Stimulated activated naive CD8-positive, alpha-beta T cell treated with anti-CD3 and anti-CD28 coated beads, Interleukin-15, Interleukin-2, amounts not matched to agents 100 ng/mL and 50 ng/mL, for 24 hours (primary cell): ENCODE data around the gene HMGCS1.
"Not testable (repeated sequence)": the region's sequence is repeated elsewhere in the genome, so short reads cannot be mapped to it uniquely, and the experiment has no call there.

ENCODE experiments used
- H3K27ac Mint-ChIP-seq: one replicate; pipeline ENCODE4 v1.8.0; 2021; ENCODE audit warnings: mild to moderate bottlenecking, mixed read lengths
- H3K27me3 Mint-ChIP-seq: one replicate; pipeline ENCODE4 v1.8.0; 2021; ENCODE audit warnings: mixed read lengths
- H3K36me3 Mint-ChIP-seq: one replicate; pipeline ENCODE4 v1.8.0; 2021; ENCODE audit warnings: low read depth, mixed read lengths
- H3K4me1 Mint-ChIP-seq: one replicate; pipeline ENCODE4 v1.8.0; 2021; ENCODE audit warnings: low read depth, mixed read lengths
- H3K4me3 Mint-ChIP-seq: one replicate; pipeline ENCODE4 v1.8.0; 2021; ENCODE audit warnings: mild to moderate bottlenecking, mixed read lengths
- H3K9me3 Mint-ChIP-seq: one replicate; pipeline ENCODE4 v1.8.0; 2021; ENCODE audit warnings: mixed read lengths

Gene HMGCS1

DNA sequence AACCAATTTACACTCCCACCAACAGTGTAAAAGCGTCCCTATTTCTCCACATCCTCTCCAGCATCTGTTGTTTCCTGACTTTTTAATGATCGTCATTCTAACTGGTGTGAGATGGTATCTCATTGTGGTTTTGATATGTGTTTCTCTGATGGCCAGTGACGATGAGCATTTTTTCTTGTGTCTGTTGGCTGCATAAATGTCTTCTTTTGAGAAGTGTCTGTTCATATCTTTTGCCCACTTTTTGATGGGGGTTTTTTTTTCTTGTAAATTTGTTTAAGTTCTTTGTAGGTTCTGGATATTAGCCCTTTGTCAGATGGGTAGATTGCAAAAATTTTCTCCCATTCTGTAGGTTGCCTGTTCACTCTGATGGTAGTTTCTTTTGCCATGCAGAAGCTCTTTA, 10.3 kb upstream of the HMGCS1 start:
- H3K4me3 Mint-ChIP-seq, H3K27me3 Mint-ChIP-seq, H3K9me3 Mint-ChIP-seq, H3K27ac Mint-ChIP-seq, H3K36me3 Mint-ChIP-seq, H3K4me1 Mint-ChIP-seq: not testable (repeated sequence)

DNA sequence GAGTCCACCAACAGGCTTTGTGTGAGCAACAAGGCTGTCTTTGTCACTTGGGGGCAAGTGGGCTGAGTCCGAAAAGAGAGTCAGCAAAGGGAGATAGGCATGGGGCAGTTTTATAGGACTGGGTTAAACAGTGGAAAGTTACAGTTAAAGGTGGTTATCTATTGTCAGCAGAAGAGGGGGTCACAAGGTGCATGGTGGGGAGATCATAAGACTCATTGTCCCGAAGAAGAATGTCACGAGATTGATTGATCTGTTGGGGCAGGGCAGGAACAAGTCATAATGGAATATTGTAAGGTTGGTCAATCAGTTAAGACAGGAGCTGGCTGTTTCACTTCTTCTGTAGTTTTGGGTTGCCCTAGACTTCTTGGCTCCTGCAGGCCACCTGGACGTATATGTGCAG, 7.6 kb upstream of the HMGCS1 start:
- Mint-ChIP-seq H3K4me1 (peaks cover 11% of the 10 kb centered on the region), H3K36me3 (no peaks in the 10 kb centered on the region), H3K9me3 (peaks cover 4% of the 10 kb centered on the region), H3K4me3 (no peak overlapping the region), H3K27me3 (no peaks in the 10 kb centered on the region), H3K27ac (no peak overlapping the region)

DNA sequence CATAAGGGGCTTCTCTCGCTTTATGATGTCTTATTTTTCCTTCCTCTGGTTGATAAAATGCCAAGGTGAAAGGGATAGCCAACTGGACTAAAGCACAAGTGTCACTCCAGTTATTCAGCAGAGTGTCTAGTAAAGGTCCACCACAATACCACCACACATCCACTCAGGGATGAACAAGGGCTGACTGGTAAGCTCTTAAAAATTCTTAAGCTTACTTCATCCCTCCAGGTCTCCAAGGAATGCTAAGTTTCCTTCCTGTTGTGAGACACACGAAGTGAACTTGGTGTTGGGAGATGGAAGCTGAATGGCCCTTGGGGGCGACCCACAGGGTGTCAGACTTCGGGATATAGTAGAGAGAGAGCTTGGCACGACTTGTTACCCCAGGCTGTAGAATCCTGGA, 3.2 kb upstream of the HMGCS1 start:
- H3K4me3 Mint-ChIP-seq = peak overlapping the region; percentile 44
- peaks cover 51% of the 10 kb centered on the region for H3K4me1 Mint-ChIP-seq
- no peaks in the 10 kb centered on the region for H3K27me3 Mint-ChIP-seq
- peaks cover 20% of the 10 kb centered on the region for H3K36me3 Mint-ChIP-seq
- peak overlapping the region; percentile 98 for H3K27ac Mint-ChIP-seq
- peaks cover 8% of the 10 kb centered on the region for H3K9me3 Mint-ChIP-seq

DNA sequence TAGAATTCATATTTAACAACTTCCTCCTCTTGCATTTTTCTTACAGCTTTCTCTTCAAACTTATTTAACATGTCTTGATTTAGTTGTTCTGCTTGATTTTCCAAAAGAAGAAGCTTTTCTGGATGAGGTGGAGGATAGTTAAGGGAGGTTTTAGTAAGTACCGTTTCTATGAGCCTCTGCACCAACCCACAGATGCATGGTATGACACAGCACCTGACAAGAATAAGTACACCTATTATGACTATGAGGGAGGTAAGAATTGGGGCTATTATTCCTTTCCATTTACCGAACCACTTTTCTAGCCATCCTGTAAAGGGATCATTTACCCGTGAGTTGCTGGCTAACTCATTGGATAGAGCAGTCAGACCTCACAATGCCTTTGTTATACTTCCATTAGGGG, 2.5 kb upstream of the HMGCS1 start:
- Mint-ChIP-seq H3K4me1 (peaks cover 59% of the 10 kb centered on the region), H3K36me3 (peaks cover 26% of the 10 kb centered on the region), H3K9me3 (peaks cover 8% of the 10 kb centered on the region), H3K27ac (peak overlapping the region; percentile 98), H3K4me3 (peak overlapping the region; percentile 65), H3K27me3 (no peaks in the 10 kb centered on the region)

DNA sequence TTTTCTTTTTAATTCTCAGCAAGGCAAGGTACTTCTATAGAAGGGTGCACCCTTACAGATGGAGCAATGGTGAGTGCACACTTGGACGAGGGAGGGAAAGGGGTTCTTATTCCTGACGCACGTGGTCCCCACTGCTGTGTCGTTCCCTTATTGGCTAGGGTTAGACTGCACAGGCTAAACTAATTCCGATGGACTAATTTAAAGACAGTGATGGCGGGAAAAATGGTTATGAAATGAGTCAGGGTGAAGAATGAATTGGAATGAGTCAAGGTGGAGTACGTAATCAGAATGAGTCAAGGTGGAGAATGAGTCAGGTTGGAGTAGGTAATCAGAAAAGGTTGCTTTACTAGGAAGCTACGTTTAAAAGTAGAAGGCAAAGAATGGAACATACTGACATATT, 2.1 kb upstream of the HMGCS1 start:
- Mint-ChIP-seq H3K9me3 (peaks cover 8% of the 10 kb centered on the region), H3K4me1 (peaks cover 61% of the 10 kb centered on the region), H3K27ac (peak overlapping the region; percentile 98), H3K27me3 (no peaks in the 10 kb centered on the region), H3K4me3 (peak overlapping the region; percentile 65), H3K36me3 (peaks cover 29% of the 10 kb centered on the region)

DNA sequence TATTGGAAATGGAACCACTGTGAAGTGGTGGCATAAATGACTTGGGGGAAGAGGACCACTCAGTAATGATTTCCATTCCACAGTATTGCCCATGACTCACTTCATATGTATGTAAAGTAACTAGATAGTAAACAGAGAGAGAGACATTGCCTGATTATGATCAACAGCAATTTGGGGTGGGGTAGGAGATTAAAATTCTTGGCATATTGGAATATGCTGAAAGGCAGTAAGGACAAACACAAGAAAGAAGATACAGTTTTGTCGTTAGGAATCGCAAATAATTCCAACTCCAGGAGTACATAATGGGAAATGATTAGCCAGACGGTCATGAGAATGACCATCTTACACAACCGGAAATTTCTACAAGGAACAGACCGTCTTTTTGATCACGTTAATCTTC, 1.5 kb upstream of the HMGCS1 start:
- Mint-ChIP-seq H3K27ac (peak overlapping the region; percentile 98), H3K4me3 (peak overlapping the region; percentile 15), H3K9me3 (peaks cover 8% of the 10 kb centered on the region), H3K27me3 (no peaks in the 10 kb centered on the region), H3K4me1 (peaks cover 67% of the 10 kb centered on the region), H3K36me3 (peaks cover 29% of the 10 kb centered on the region)

DNA sequence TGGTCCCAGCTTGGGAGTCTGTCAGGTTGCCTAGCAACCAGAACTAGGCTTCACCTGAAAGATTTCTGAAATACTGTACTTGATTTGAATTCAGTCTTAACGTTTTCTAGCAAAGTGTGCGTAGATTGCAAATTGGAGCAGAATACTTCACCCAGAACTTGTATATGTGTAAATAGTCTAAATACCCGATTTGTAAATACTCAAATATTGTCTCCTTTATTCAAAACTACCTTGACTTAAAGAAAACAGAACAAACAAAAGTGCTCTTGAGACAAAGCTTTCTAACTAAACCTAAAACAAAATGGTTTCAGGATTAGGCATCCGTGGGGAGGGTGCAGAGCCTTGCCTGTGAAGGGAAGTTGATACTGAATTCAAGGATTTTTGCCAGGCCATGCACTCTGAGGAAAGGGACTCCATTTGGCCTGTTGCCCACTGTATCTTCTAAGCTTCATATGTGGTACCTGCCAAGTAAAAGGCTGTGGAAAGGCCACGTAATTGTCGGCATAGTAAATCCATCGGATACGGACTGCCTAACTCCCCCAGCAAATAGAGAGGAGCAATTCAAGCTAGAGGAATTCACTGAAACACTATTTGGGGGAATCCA, 744 bp upstream of the HMGCS1 start:
- peaks cover 74% of the 10 kb centered on the region for H3K4me1 Mint-ChIP-seq
- peaks cover 8% of the 10 kb centered on the region for H3K9me3 Mint-ChIP-seq
- H3K4me3 Mint-ChIP-seq = peak overlapping the region; percentile 96
- peaks cover 35% of the 10 kb centered on the region for H3K36me3 Mint-ChIP-seq
- peak overlapping the region; percentile 98 for H3K27ac Mint-ChIP-seq
- H3K27me3 Mint-ChIP-seq = no peaks in the 10 kb centered on the region

DNA sequence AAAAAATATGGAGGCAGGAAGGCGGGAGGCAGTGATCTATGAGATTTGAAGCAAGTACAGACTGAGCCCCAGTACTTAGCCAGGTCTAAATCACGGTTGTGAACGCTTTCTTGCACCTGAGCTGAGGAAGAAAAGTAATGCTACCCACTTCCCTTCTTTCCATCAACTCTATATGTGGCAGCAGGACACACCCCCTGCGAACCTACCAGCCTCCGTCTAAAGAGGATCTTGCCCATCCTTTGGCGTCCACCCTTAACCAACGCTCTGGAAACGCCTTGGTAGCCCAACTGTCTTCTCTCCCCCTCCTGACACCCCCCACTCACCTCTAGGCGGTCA, 545 bp downstream of the HMGCS1 start:
- Mint-ChIP-seq H3K36me3 (peaks cover 43% of the 10 kb centered on the region), H3K4me3 (peak overlapping the region; percentile 96), H3K9me3 (peaks cover 8% of the 10 kb centered on the region), H3K4me1 (peaks cover 87% of the 10 kb centered on the region), H3K27me3 (no peaks in the 10 kb centered on the region), H3K27ac (peak overlapping the region; percentile 98)

DNA sequence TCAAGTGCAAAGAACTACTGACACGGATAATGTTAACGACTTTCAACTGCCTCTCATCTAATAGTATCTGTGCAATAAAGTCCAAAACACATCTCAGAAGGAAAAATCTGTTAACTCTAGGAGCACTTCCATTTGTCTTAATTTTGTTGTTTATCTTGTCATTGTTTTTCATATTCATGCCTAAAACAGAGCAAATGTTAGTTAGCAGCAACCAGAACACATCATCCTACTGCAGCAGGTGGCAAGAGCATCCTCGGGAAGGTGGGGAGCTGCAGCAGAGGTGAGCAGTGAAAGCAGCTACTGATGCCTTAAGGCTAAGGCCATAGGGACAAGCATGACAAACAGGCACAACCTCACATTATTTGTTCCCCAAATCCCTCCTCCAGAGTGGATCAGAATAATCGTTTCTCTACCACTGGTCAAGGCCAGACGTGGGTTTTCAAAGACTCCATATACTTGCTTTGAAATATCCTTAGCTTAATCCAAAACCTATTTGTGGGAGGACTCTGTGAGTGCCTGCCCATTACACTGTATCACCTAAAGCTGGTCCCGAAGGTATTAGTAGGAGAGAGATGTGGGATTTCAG, 1.0 kb downstream of the HMGCS1 start:
- Mint-ChIP-seq H3K9me3 (peaks cover 8% of the 10 kb centered on the region), H3K4me1 (peaks cover 91% of the 10 kb centered on the region), H3K4me3 (peak overlapping the region; percentile 96), H3K36me3 (peaks cover 46% of the 10 kb centered on the region), H3K27me3 (no peaks in the 10 kb centered on the region), H3K27ac (peak overlapping the region; percentile 98)

DNA sequence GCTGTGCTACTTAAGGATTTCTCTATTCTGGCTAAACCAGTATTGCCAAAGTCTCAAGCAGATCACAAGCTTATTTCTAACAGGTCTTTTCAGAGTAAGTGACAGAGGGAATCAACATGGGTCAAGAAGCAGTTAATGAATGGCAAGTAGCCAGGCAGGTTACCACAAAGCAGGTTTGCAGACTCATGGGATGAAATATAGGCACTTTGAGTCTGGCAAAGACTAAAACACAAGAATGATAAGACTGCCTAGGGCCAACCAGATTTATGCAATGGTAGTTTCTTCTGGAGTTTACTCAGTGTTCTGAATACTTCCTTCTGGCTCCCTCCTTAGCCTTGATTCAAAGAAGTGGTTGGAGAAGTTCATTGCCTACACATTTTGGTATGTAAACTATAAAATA, 3.6 kb downstream of the HMGCS1 start:
- peak overlapping the region; percentile 50 for H3K27ac Mint-ChIP-seq
- peaks cover 5% of the 10 kb centered on the region for H3K9me3 Mint-ChIP-seq
- peak overlapping the region; percentile 50 for H3K4me3 Mint-ChIP-seq
- H3K4me1 Mint-ChIP-seq = peaks cover 89% of the 10 kb centered on the region
- peaks cover 54% of the 10 kb centered on the region for H3K36me3 Mint-ChIP-seq
- H3K27me3 Mint-ChIP-seq = no peaks in the 10 kb centered on the region

DNA sequence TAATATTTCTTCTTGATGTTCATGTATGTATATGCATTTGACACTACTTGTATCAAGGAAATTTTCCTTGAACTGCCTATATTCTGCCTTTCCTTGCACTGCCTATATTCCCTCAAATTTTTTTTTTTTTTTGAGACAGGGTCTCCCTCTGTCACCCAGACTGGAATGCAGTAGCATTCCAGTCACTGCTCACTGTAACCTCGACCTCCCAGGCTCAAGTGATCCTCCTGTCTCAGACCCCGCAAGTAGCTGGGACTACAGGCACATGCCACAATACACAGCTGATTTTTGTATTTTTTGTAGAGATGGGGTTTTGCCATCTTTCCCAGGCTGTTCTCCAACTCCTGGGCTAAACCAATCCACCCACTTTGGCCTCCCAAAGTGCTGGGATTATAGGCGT, 4.1 kb downstream of the HMGCS1 start:
- Mint-ChIP-seq H3K9me3 (peaks cover 3% of the 10 kb centered on the region), H3K36me3 (peaks cover 57% of the 10 kb centered on the region), H3K4me3 (no peak overlapping the region), H3K4me1 (peaks cover 89% of the 10 kb centered on the region), H3K27me3 (no peaks in the 10 kb centered on the region), H3K27ac (no peak overlapping the region)

DNA sequence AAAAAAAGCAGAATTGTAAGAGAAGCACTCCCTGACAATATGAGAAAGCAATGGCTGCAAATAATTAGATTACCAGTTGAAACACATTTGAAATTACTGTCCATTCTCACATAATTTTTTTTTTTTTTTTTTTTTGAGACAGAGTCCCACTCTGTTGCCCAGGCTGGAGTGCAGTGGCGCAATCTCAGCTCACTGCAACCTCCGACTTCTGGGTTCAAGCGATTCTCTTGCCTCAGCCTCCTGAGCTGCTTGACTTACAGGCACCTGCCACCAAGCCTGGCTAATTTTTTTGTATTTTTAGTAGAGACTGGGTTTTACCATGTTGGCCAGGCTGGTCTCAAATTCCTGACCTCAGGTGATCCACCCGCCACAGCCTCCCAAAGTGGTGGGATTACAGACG, 6.3 kb downstream of the HMGCS1 start:
- Mint-ChIP-seq H3K27ac (peak overlapping the region; percentile 64), H3K36me3 (peaks cover 68% of the 10 kb centered on the region), H3K4me1 (peaks cover 93% of the 10 kb centered on the region)
- not testable (repeated sequence) for H3K4me3 Mint-ChIP-seq, H3K9me3 Mint-ChIP-seq, H3K27me3 Mint-ChIP-seq

DNA sequence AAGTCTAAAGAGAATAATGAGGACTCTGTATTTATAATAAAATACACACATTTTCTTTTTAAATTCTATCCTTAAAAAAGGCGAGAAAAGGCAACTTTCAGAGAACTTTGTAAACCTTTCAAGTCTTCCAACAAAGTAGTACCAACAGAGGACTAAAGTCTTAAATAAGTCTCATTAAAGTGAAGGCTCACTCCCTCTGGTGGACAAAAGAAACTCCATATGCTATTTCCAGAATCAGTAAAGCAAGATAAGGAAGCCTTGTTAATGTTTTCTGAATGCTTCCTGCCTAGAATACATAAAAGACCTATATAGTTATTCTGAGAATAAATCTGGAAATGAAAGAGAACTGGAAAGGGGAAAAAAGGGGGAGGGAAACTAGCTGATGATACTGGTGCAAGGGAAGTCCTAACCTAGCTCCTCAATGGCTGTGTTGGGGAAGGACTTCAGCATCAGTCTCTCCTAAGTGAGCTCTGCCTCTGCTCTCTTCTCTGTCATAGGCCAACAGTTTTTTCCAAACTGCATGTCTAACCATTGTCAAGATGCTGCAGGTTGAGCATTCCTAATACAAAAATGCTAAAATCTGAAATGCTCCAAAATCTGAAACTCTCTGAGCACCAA, 7.2 kb downstream of the HMGCS1 start:
- Mint-ChIP-seq H3K4me3 (no peak overlapping the region), H3K9me3 (no peaks in the 10 kb centered on the region), H3K36me3 (peaks cover 69% of the 10 kb centered on the region), H3K27ac (peak overlapping the region; percentile 64), H3K4me1 (peaks cover 88% of the 10 kb centered on the region), H3K27me3 (no peaks in the 10 kb centered on the region)

DNA sequence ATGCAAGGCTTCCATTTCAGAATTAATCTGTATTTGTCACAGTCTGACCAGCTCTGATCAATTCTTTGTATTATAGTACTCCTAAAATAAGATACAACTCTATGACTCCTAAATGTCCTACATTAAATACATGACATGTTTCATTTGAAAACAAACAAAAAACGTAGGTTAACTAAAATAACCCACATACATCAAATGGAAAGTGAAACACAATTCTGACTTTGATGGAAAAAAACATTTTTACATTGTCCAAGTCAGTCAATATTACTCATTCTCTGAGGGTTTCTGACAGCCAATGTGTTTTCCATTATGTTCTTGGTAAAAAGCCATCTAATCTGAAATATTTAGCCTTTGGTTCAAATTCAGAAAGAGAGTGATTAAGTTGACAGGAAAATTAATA, 8.7 kb downstream of the HMGCS1 start:
- H3K9me3 Mint-ChIP-seq = no peaks in the 10 kb centered on the region
- peak overlapping the region; percentile 30 for H3K4me3 Mint-ChIP-seq
- no peaks in the 10 kb centered on the region for H3K27me3 Mint-ChIP-seq
- H3K36me3 Mint-ChIP-seq = peaks cover 66% of the 10 kb centered on the region
- H3K4me1 Mint-ChIP-seq = peaks cover 75% of the 10 kb centered on the region
- H3K27ac Mint-ChIP-seq = peak overlapping the region; percentile 87

DNA sequence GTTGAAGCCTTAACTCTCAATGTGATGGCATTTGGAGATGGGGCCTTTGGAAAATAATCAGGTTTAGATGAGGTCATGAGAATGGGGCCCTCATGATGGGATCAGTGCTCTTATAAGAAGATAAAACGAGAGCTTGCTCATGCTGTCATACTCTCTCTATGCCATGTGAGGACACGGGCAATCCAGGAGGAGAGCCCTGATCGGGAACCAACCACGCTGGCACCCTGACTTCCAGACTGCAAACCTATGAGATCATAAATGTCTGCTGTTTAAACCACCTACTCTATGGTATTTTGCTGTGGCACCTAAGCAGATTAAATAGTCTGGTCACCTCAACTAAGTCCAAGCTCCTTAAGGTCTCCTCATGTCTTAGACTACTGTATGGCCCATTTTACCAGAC, 10.0 kb downstream of the HMGCS1 start:
- Mint-ChIP-seq H3K4me1 (peaks cover 62% of the 10 kb centered on the region), H3K27me3 (no peaks in the 10 kb centered on the region), H3K4me3 (peak overlapping the region; percentile 17), H3K9me3 (no peaks in the 10 kb centered on the region), H3K36me3 (peaks cover 65% of the 10 kb centered on the region), H3K27ac (peak overlapping the region; percentile 87)

DNA sequence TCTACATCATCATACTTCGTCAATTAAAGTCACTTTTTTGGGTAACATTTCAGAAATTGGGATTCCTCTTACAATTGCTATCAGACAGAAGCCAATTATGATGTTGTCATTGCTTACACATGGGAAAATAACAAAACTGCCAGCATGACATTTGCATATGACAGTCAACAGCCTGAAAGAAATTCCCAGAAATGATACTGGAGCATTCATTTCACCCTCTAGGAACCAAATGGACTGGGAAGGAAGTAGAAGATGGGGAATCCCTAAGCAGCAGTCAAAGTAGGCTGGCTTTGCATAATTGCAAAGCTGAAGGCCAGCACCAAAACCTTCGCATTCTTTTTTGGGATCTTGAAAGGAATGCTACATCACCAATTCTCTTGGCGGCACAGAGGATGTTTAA, 10.7 kb downstream of the HMGCS1 start:
- Mint-ChIP-seq H3K4me3 (no peak overlapping the region), H3K4me1 (peaks cover 54% of the 10 kb centered on the region), H3K36me3 (peaks cover 65% of the 10 kb centered on the region), H3K27me3 (no peaks in the 10 kb centered on the region), H3K27ac (peak overlapping the region; percentile 22), H3K9me3 (no peaks in the 10 kb centered on the region)
